Chondrocyte (in vitro differentiated cells): ENCODE measurements around the gene ARL6IP5. TPM values are rescaled to one million over a fixed set of nuclear protein-coding genes. Genes with fewer than 3 reads are reported as not detected.

ENCODE experiments used
- DNase-seq: peaks from one replicate; pipeline ENCODE4 v3.0.0; 2021; ENCODE audit warnings: mixed read lengths, low spot score
- H3K27ac Mint-ChIP-seq: one replicate; pipeline ENCODE4 v1.8.0; 2021; ENCODE audit warnings: mild to moderate bottlenecking, moderate library complexity, mixed read lengths; ENCODE audit not compliant: unreplicated experiment
- H3K27me3 Mint-ChIP-seq: 2 replicates; pipeline ENCODE4 v1.8.0; 2021; ENCODE audit warnings: low read depth, mixed read lengths
- H3K36me3 Mint-ChIP-seq: 2 replicates; pipeline ENCODE4 v1.8.0; 2021; ENCODE audit warnings: low read depth, mixed read lengths
- H3K4me1 Mint-ChIP-seq: 2 replicates; pipeline ENCODE4 v1.8.0; 2021; ENCODE audit warnings: low read depth, mild to moderate bottlenecking, mixed read lengths
- H3K4me3 Mint-ChIP-seq: one replicate; pipeline ENCODE4 v1.8.0; 2021; ENCODE audit warnings: mild to moderate bottlenecking, moderate library complexity, mixed read lengths; ENCODE audit not compliant: unreplicated experiment
- H3K9me3 Mint-ChIP-seq: 2 replicates; pipeline ENCODE4 v1.8.0; 2021; ENCODE audit warnings: low read depth, mixed read lengths
- CTCF ChIP-seq: fragments of 200-600 bp; sonication (generic); IDR thresholded peaks from 2 replicates; pipeline ENCODE4 v1.5.0; 2021; ENCODE audit warnings: antibody characterized with exemption, mild to moderate bottlenecking, moderate library complexity
- total RNA-seq: library from RNA; stranded (reverse); gene quantifications from 3 replicates; pipeline ENCODE4 v1.2.1, GENCODE V29; 2021

ARL6IP5 gene
- total RNA-seq, 1 donor from 2014 or later = 120 TPM

- H3K4me1 Mint-ChIP-seq = no peaks in the 10 kb centered on the region
- no peak for DNase-seq
- no peaks in the 10 kb centered on the region for H3K36me3 Mint-ChIP-seq
- no peaks in the 10 kb centered on the region for H3K27me3 Mint-ChIP-seq
- TF ChIP-seq CTCF = no peak
- no peak overlapping the region for H3K4me3 Mint-ChIP-seq
- no peak overlapping the region for H3K27ac Mint-ChIP-seq
- H3K9me3 Mint-ChIP-seq = no peaks in the 10 kb centered on the region
Observed at GRCh38 chr3:69129531-69129930, 44.8 kb downstream of the ARL6IP5 start.

GRCh38 chr3:69130689-69131088 lies 46.0 kb downstream of the ARL6IP5 start:
- TF ChIP-seq CTCF = no peak
- H3K4me3 Mint-ChIP-seq = no peak overlapping the region

GRCh38 chr3:69137005-69137404 lies 52.3 kb downstream of the ARL6IP5 start:
- no peak for TF ChIP-seq CTCF
- H3K9me3 Mint-ChIP-seq = no peaks in the 10 kb centered on the region
- peaks cover 1% of the 10 kb centered on the region for H3K4me1 Mint-ChIP-seq
- H3K27ac Mint-ChIP-seq = no peak overlapping the region
- no peaks in the 10 kb centered on the region for H3K36me3 Mint-ChIP-seq
- no peaks in the 10 kb centered on the region for H3K27me3 Mint-ChIP-seq
- H3K4me3 Mint-ChIP-seq = no peak overlapping the region
- no peak for DNase-seq

More at GRCh38 chr3:69130689-69131088, 46.0 kb downstream of the ARL6IP5 start:
- Mint-ChIP-seq H3K9me3 (no peaks in the 10 kb centered on the region), H3K27me3 (no peaks in the 10 kb centered on the region), H3K36me3 (no peaks in the 10 kb centered on the region), H3K27ac (no peak overlapping the region), H3K4me1 (no peaks in the 10 kb centered on the region)
- no peak for DNase-seq

- H3K27ac Mint-ChIP-seq = no peak overlapping the region
- TF ChIP-seq CTCF = no peak
- H3K4me1 Mint-ChIP-seq = peaks cover 4% of the 10 kb centered on the region
Observed at GRCh38 chr3:69137412-69137811, 52.7 kb downstream of the ARL6IP5 start.

GRCh38 chr3:69141313-69141712 lies 56.6 kb downstream of the ARL6IP5 start:
- no peak for DNase-seq
- no peaks in the 10 kb centered on the region for H3K36me3 Mint-ChIP-seq
- H3K4me1 Mint-ChIP-seq = peaks cover 16% of the 10 kb centered on the region
- no peak overlapping the region for H3K27ac Mint-ChIP-seq
- H3K4me3 Mint-ChIP-seq = no peak overlapping the region
- no peak for TF ChIP-seq CTCF
- H3K9me3 Mint-ChIP-seq = no peaks in the 10 kb centered on the region
- H3K27me3 Mint-ChIP-seq = no peaks in the 10 kb centered on the region

More at GRCh38 chr3:69137412-69137811, 52.7 kb downstream of the ARL6IP5 start:
- Mint-ChIP-seq H3K27me3 (no peaks in the 10 kb centered on the region), H3K36me3 (no peaks in the 10 kb centered on the region), H3K9me3 (no peaks in the 10 kb centered on the region), H3K4me3 (no peak overlapping the region)
- no peak for DNase-seq
